HG03039 (cell line): ENCODE data around the gene GRK2.
"Not testable (repeated sequence)": the region's sequence is repeated elsewhere in the genome, so short reads cannot be mapped to it uniquely, and the experiment has no call there.

Experiments
- ATAC-seq: cut with Tn5 transposase; IDR thresholded peaks from one replicate; pipeline ENCODE4 v1.9.1; 2021; ENCODE audit warnings: mild to moderate bottlenecking, moderate library complexity; ENCODE audit not compliant: unreplicated experiment

GRK2 gene

GRCh38 chr11:67253872-67254624 lies 12.2 kb upstream of the GRK2 start:
- ATAC-seq, result no peak

GRCh38 chr11:67254798-67255197 lies 11.5 kb upstream of the GRK2 start:
- no peak for ATAC-seq

- no peak for ATAC-seq
Measured at GRCh38 chr11:67255353-67255752, 10.9 kb upstream of the GRK2 start.

GRCh38 chr11:67255864-67256263 lies 10.4 kb upstream of the GRK2 start:
- no peak for ATAC-seq

- no peak for ATAC-seq
Measured at GRCh38 chr11:67256477-67257135, 9.7 kb upstream of the GRK2 start.

GRCh38 chr11:67260406-67260805 lies 5.9 kb upstream of the GRK2 start:
- no peak for ATAC-seq

GRCh38 chr11:67260885-67261639 lies 5.2 kb upstream of the GRK2 start:
- not testable (repeated sequence) for ATAC-seq

- no peak for ATAC-seq
Measured at GRCh38 chr11:67261640-67261945, 4.7 kb upstream of the GRK2 start.

- ATAC-seq, result no peak
Measured at GRCh38 chr11:67261946-67262681, 4.2 kb upstream of the GRK2 start.

- ATAC-seq, result no peak
Measured at GRCh38 chr11:67262731-67263675, 3.3 kb upstream of the GRK2 start.

- no peak for ATAC-seq
Measured at GRCh38 chr11:67264260-67264659, 2.0 kb upstream of the GRK2 start.

- ATAC-seq, result no peak
Measured at GRCh38 chr11:67264877-67265632, 1.2 kb upstream of the GRK2 start.

GRCh38 chr11:67265633-67266448 lies 432 bp upstream of the GRK2 start:
- no peak for ATAC-seq

GRCh38 chr11:67267188-67268080 lies 1.2 kb downstream of the GRK2 start:
- ATAC-seq, result no peak

GRCh38 chr11:67268081-67268961 lies 2.0 kb downstream of the GRK2 start:
- ATAC-seq, result no peak

- no peak for ATAC-seq
Measured at GRCh38 chr11:67268962-67269268, 2.6 kb downstream of the GRK2 start.
